ENCODE results near the gene PRDM13.
"Not testable (repeated sequence)": the region's sequence is repeated elsewhere in the genome, so short reads cannot be mapped to it uniquely, and the experiment has no call there.

Gene PRDM13

GRCh38 chr6:99606656-99607415, at the start of gene PRDM13:
Gene PRDM13, plus strand, starts transcription at chr6:99606833. Its CDS starts 202 bp downstream, at chr6:99607035.
- no peak for DNase-seq (ENCODE audit: low read depth, low spot score)

GRCh38 chr6:99559057-99559456, 47.6 kb upstream of the PRDM13 start:
- DNase-seq (ENCODE audit: low read depth, low spot score), result no peak

- DNase-seq (ENCODE audit: low read depth, low spot score), result no peak
Measured at GRCh38 chr6:99560668-99561067, 46.0 kb upstream of the PRDM13 start.

GRCh38 chr6:99563056-99563723, 43.4 kb upstream of the PRDM13 start:
- DNase-seq (ENCODE audit: low read depth, low spot score), result no peak

GRCh38 chr6:99568103-99568933, 38.3 kb upstream of the PRDM13 start, which contains the start of gene CCNC:
Gene CCNC, minus strand, starts transcription at chr6:99568660. Its CDS starts 133 bp downstream, at chr6:99568527.
- DNase-seq (ENCODE audit: low read depth, low spot score), result peak; percentile 83

GRCh38 chr6:99573980-99574617, 32.5 kb upstream of the PRDM13 start:
- no peak for DNase-seq (ENCODE audit: low read depth, low spot score)

GRCh38 chr6:99575544-99576227, 30.9 kb upstream of the PRDM13 start:
- no peak for DNase-seq (ENCODE audit: low read depth, low spot score)

- no peak for DNase-seq (ENCODE audit: low read depth, low spot score)
Measured at GRCh38 chr6:99579781-99580180, 26.9 kb upstream of the PRDM13 start.

- DNase-seq (ENCODE audit: low read depth, low spot score), result no peak
Measured at GRCh38 chr6:99587792-99588191, 18.8 kb upstream of the PRDM13 start.

GRCh38 chr6:99588618-99589289, 17.9 kb upstream of the PRDM13 start:
- DNase-seq (ENCODE audit: low read depth, low spot score), result no peak

GRCh38 chr6:99589290-99589672, 17.4 kb upstream of the PRDM13 start:
- DNase-seq (ENCODE audit: low read depth, low spot score), result no peak

GRCh38 chr6:99589907-99590493, 16.6 kb upstream of the PRDM13 start:
- DNase-seq (ENCODE audit: low read depth, low spot score), result no peak

GRCh38 chr6:99590728-99591672, 15.6 kb upstream of the PRDM13 start:
- DNase-seq (ENCODE audit: low read depth, low spot score), result no peak

- no peak for DNase-seq (ENCODE audit: low read depth, low spot score)
Measured at GRCh38 chr6:99591673-99592364, 14.8 kb upstream of the PRDM13 start.

- DNase-seq (ENCODE audit: low read depth, low spot score), result no peak
Measured at GRCh38 chr6:99592900-99593299, 13.7 kb upstream of the PRDM13 start.

GRCh38 chr6:99594696-99595095, 11.9 kb upstream of the PRDM13 start:
- DNase-seq (ENCODE audit: low read depth, low spot score), result not testable (repeated sequence)

- no peak for DNase-seq (ENCODE audit: low read depth, low spot score)
Measured at GRCh38 chr6:99602520-99603420, 3.9 kb upstream of the PRDM13 start.

All from activated naive CD8-positive, alpha-beta T cell treated with anti-CD3 and anti-CD28 coated beads, Interleukin-2, amount 50 U/mL, for 16 hours (primary cell).